Ectodermal cell (in vitro differentiated cells): Measurements from ENCODE around the gene EMC8.

Experiments used
- H3K27ac ChIP-seq: 2 replicates; pipeline ENCODE4 v1.7.0; 2013; ENCODE audit warnings: mild to moderate bottlenecking, low read depth, low read length; ENCODE audit not compliant: insufficient read depth, poor library complexity, severe bottlenecking
- H3K27me3 ChIP-seq: 2 replicates; pipeline ENCODE4 v1.7.0; 2013; ENCODE audit warnings: mild to moderate bottlenecking, low read length; ENCODE audit not compliant: insufficient read depth, control insufficient read depth, poor library complexity, severe bottlenecking
- H3K36me3 ChIP-seq: one replicate; pipeline ENCODE4 v1.7.0; 2013; ENCODE audit warnings: low read length; ENCODE audit not compliant: control insufficient read depth, insufficient read depth
- H3K4me1 ChIP-seq: one replicate; pipeline ENCODE4 v1.7.0; 2013; ENCODE audit warnings: low read length; ENCODE audit not compliant: control insufficient read depth, insufficient read depth
- H3K4me3 ChIP-seq: 2 replicates; pipeline ENCODE4 v1.7.0; 2013; ENCODE audit warnings: low read depth, low read length, control low read depth; ENCODE audit not compliant: insufficient read depth
- H3K9me3 ChIP-seq: 2 replicates; pipeline ENCODE4 v1.7.0; 2013; ENCODE audit warnings: mild to moderate bottlenecking, low read length, moderate library complexity; ENCODE audit not compliant: control insufficient read depth
- WGBS, 2 experiments: methylation state at CpG; one replicate each; pipeline ENCODE4 v1.1.7; 2013; ENCODE audit warnings: missing lambda C conversion rate in 2 of 2; 5-methylcytosine and 5-hydroxymethylcytosine counted together

The EMC8 gene

DNA sequence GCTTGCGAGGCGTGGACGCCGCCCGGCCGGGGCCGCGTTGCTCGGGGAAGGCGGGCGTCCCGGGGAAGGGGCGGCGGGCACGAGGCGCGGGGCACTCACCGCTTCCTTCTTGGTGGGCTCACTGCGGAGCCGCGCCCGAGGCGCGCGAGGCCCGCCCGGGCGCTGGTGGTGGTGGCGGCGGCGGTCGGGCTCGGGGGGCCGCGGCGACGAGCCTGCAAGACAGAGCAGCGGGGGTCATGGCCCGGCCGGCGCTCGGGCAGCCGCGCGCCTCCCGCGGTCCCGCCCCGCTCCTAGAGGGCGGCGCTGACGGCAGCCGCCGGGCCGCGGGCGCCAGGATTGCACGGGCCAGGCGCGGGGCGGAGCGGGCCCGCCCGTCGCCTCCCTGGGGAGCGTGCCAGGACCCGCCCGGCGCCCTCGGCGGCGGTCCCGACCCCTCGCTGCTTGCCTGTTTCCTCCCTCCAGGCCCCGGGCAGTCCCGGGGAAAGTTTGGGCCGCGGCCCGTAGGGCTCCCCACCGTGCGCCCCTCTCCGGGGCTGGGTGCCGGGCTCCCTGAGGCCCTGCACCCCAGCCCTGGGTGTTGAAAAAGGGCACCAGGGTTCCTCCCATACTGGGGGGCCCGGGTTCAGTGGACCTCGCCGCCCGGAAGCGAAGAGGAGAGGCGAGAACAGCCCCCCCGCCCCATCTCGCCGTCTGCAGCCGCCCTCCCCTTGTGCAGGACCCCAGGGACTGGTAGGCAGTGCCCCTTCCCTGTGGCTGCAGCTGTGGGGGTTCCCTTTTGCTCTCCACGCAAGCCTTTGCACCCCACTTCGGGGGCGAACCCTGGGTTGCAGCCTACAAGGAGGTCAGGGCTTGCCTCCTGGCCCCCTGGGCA lies 48.3 kb downstream of the EMC8 start, which contains the start of gene C16orf74:
TSS of gene C16orf74 (minus strand) at position 270 of the 871 bp plus-strand sequence. CDS start 15,879 bp downstream, outside the sequence.
- Histone ChIP-seq H3K4me1 (peaks cover 31% of the 10 kb centered on the region), H3K27me3 (peaks cover 47% of the 10 kb centered on the region), H3K36me3 (no peaks in the 10 kb centered on the region), H3K4me3 (peak within 1 kb of the TSS; percentile 37), H3K9me3 (no peaks in the 10 kb centered on the region), H3K27ac (no peak within 1 kb of the TSS)
- WGBS, 2 experiments: 5% methylated on average over 96 of the region's 96 CpGs

DNA sequence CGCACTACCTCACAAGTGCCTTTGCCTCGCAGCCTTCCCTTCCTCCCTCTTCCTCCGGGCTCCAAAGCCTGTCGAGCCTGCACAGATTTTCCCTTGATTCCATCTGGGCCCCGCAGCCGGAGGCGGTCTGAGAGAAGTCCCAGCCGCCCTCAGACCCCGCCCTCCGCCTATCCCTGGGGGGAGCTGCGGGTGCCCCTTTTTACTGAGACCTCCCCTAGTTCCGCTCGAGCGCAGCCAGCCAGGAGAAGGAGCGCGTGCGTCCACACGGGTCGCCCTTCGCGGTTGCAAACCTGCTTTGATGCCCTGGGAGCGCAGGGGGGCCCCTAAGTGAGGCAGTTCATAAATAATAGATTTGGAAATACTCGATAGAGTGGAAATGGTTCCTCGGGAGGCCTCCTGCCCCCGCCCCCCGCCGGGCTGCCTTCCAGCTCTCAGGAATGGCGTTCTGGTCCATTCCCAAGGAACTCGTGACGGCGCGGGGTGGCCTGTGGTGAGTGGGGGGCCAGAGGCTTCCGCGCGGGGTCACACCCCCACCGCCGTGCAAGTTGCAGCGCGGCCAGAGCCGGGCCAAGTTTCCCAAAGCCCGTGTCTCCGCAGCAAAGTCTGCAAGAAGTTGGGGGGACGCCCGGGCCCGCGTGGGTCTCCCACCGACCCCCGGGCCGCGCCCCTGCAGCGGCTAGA lies 49.1 kb downstream of the EMC8 start:
- Histone ChIP-seq H3K4me3 (peak overlapping the region; percentile 37), H3K27me3 (peaks cover 47% of the 10 kb centered on the region), H3K27ac (no peak overlapping the region), H3K36me3 (no peaks in the 10 kb centered on the region), H3K4me1 (peaks cover 31% of the 10 kb centered on the region), H3K9me3 (no peaks in the 10 kb centered on the region)
- 1% methylated on average over 51 of the region's 51 CpGs for WGBS, 2 experiments

DNA sequence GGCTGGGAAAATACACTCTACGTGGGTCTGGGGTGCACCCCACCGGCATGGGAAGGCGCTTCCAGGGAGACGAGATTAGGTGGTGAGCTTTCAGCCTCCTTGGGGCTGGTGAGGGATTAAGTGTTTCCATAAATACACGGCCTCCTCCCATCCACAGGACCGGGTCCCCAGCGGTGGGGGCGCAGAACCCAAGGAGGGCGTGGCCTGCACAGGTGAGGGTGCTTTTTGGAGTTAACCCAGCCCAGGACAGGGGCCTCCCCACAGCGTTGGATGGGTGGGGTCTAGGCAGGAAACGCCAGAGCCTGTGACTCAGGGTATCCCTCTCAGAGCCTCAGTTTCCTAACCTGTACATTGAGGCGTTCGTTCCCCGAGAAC lies 49.6 kb downstream of the EMC8 start:
- H3K4me3 ChIP-seq: peak overlapping the region; percentile 37
- no peaks in the 10 kb centered on the region for H3K36me3 ChIP-seq
- peaks cover 31% of the 10 kb centered on the region for H3K4me1 ChIP-seq
- peaks cover 47% of the 10 kb centered on the region for H3K27me3 ChIP-seq
- no peak overlapping the region for H3K27ac ChIP-seq
- no peaks in the 10 kb centered on the region for H3K9me3 ChIP-seq
- 28 to 36% methylated on average over 14 of the region's 14 CpGs for WGBS, 2 experiments

DNA sequence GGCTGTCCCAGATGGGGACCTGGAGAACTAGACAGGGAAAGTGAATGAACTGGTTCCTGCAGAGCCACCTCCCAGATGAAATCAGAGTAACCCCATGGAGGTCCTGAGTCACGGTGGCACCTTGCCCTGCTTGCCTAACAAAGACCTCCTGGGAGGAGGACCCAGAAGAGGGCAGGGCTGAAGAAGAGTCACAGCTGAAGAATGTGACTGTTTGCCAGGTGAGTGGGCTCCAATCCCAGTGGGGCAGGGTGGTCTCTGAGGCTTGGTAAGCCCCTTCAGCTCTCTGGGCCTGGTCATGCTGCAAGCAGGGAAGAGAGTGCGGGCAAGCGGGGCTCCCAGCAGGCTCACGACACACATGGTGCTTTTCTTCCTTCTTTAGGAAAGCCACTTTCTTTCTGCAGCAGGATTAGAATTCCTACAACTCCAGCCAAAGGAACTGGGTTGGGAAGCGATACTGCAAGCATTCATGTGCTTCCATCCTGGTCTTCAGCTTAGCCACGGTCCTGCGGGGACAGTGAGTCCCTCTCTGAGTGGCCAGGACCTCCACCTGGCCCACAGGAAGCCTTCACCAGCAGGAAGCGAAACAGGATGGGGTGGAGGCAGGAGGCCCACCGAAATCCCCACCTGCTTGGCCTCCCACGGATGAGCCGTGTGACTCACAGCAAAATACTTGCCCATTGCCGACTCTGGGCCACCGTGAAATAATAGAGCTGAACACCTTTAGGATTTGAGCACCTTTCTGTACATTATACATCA lies 52.7 kb downstream of the EMC8 start:
- Histone ChIP-seq H3K9me3 (no peaks in the 10 kb centered on the region), H3K4me3 (no peak overlapping the region), H3K36me3 (no peaks in the 10 kb centered on the region), H3K27me3 (peaks cover 24% of the 10 kb centered on the region), H3K27ac (no peak overlapping the region), H3K4me1 (peaks cover 17% of the 10 kb centered on the region)
- 46 to 55% methylated on average over 13 of the region's 13 CpGs for WGBS, 2 experiments

DNA sequence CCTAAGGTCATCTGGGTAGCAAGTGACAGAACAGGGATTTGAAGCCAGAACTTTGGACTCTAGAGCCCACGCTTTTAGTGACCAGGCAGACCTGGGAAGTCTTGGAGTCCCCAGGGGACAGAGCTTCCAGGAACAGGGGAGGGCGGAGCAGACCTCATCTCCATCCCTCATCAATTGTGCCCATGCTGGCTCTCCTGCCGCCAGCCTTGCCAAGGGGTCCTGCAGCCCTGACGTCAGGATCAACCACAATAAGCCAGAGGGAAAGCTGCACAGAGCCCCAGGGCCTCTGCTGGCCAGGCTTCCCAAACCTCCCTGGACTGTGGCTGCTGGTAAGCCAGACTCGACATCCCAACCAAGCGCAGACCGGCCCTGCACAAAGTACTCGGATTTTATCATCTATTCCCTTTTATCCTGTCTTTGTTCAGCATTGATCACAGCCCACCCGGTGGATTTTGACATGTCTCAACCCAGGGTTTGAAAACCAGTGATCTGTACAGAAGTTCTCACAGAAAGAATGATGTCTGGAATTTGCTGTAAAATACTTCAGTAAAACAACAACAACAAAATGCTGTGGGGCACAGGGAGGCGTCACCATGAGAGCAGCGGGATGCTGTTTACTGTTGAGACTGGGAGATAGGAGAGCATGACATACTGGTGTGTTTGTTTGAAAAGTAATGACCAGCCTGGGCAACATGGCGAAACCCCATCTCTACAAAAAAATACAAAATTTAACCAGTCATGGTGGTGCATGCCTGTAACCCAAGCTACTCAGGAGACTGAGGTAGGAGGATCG lies 60.2 kb downstream of the EMC8 start:
- Histone ChIP-seq H3K27me3 (no peaks in the 10 kb centered on the region), H3K4me3 (no peak overlapping the region), H3K9me3 (no peaks in the 10 kb centered on the region), H3K36me3 (no peaks in the 10 kb centered on the region), H3K27ac (no peak overlapping the region), H3K4me1 (peaks cover 7% of the 10 kb centered on the region)
- WGBS, 2 experiments: 79 to 84% methylated on average over 13 of the region's 13 CpGs

DNA sequence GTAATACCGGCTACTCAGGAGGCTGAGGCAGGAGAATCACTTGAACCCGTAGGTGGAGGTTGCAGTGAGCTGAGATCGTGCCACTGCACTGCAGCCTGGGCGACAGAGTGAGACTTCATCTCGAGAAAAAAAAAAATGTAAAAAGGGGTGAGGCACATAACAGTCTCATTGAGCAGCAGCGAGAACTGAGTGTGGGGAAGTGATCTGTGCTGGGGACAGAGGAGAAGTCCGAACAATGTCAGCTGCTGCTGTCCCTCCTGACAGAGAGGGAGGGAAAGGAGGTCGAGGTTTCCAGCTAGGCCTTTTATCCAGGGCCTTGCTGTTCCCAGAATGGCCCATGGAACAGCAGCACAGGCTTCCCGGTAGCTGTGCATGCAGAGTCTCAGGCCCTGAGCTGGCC lies 62.4 kb downstream of the EMC8 start:
- Histone ChIP-seq H3K9me3 (no peaks in the 10 kb centered on the region), H3K4me1 (peaks cover 10% of the 10 kb centered on the region), H3K27me3 (no peaks in the 10 kb centered on the region), H3K4me3 (no peak overlapping the region), H3K27ac (no peak overlapping the region), H3K36me3 (no peaks in the 10 kb centered on the region)
- WGBS, 2 experiments: 87 to 91% methylated on average over 9 of the region's 9 CpGs

DNA sequence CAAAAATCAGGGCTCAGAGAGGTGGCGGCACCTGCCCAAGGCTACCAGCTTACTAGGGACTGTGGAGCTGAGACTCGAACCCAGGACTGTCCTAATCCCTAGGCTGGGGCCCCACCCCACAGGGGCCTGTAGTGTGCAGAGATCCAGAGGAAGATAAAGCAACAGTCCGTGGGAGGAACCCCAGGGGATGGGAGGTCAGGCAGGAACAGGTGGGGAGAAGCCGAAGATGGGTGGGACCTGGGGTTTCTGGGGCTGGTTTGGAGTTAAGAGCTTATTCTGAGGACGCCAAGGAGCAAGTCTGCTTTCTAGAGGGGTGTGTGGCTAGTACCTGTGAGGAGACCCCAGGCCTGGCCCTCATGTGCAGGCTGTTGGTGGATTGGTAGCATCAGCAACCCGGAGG lies 63.4 kb downstream of the EMC8 start:
- Histone ChIP-seq H3K9me3 (no peaks in the 10 kb centered on the region), H3K27ac (no peak overlapping the region), H3K36me3 (no peaks in the 10 kb centered on the region), H3K4me3 (no peak overlapping the region), H3K27me3 (no peaks in the 10 kb centered on the region), H3K4me1 (peaks cover 10% of the 10 kb centered on the region)
- WGBS, 2 experiments: 75 to 80% methylated on average over 6 of the region's 6 CpGs

DNA sequence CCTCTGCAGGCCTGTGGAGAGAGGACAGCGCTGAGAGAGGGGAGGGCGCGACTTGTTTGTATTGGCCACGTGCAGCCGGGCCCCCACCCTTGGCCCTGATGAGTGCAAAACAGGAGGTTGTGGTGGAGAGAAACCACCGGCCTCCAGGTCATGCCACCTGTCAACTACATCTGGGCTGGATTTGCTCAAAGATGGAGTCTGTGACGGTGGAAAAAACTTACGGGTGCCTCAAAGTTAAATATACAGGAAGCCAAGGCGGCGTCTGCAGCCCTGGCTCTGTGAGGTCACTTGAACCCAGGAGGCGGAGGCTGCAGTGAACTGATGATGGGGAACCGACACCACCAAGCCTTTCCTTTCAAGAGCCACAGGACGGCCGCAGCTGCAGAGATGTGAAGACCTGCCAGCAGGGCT lies 64.1 kb downstream of the EMC8 start:
- H3K4me1 ChIP-seq: peaks cover 10% of the 10 kb centered on the region
- H3K9me3 ChIP-seq: no peaks in the 10 kb centered on the region
- no peaks in the 10 kb centered on the region for H3K36me3 ChIP-seq
- H3K27ac ChIP-seq: no peak overlapping the region
- no peak overlapping the region for H3K4me3 ChIP-seq
- 81 to 85% methylated on average over 14 of the region's 14 CpGs for WGBS, 2 experiments
- H3K27me3 ChIP-seq: no peaks in the 10 kb centered on the region

DNA sequence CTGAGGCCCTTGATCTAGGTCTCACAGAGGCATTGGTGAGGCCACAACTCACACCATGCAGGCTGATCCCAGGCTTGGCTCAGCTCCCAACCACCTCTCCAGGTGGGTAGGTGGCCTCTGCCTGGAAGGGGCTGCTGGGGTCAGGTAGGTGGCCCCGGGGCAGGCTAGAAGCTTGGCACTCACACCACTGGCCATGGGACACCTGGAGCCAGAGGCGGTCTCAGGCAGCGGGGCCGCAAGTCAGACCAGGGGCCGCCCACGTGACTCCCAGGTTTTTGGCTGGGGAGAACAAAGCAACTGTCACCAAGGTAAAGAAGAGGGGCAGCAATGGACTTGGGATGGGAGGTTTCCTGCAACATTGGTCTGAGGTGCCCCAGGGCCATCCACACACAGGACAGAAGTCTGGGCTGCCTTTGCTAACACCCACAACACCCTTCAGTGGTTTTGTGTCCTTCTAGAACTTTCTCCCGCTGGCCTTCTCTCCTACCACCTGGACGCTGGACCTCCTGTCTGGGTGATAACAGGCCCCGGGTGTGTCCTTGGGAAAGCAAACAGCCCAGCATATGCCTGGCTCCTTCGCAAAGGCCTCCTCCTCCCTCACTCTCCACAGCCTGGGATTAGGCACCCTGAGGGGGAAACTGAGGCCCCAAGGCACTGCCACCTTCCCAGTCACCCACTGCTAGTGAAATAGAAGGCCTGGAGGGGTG lies 64.9 kb downstream of the EMC8 start:
- peaks cover 12% of the 10 kb centered on the region for H3K4me1 ChIP-seq
- H3K4me3 ChIP-seq: no peak overlapping the region
- 82% methylated on average over 10 of the region's 10 CpGs for WGBS, 2 experiments
- H3K36me3 ChIP-seq: no peaks in the 10 kb centered on the region
- H3K27me3 ChIP-seq: no peaks in the 10 kb centered on the region
- no peaks in the 10 kb centered on the region for H3K9me3 ChIP-seq
- no peak overlapping the region for H3K27ac ChIP-seq
